Measurements from ENCODE around the gene FOXK1.

The FOXK1 gene

DNA sequence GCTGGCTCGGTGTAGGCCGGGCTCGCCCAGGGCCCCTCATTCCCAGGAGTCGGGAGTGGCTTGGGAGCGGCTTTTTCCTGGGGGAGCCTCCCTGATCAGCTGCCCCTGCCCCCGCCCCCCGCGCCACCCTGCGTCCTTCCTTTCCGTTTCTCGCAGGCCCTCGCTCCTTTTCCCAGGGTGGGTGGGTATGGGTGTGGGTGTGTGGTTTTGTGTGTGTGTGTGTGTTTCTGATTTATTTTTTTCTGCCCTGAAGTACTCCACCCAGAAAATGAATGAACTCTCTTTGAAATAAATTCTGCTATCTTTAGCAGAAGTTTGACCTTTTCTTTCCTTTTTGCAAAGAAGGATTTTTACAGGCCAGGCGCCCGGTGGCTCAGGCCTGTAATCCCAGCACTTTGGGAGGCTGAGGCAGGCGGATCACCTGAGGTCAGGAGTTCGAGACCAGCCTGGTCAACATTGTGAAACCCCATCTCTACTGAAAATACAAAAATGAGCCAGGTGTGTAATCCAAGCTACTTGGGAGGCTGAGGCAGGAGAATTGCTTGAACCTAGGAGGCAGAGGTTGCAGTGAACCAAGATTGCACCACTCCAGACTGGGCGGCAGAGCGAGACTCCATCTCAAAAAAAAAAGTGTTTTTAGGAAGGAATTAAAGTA is 63.3 kb downstream of the FOXK1 start:
- DNase-seq (ENCODE audit: low read depth in 2 of 2): no peak

DNA sequence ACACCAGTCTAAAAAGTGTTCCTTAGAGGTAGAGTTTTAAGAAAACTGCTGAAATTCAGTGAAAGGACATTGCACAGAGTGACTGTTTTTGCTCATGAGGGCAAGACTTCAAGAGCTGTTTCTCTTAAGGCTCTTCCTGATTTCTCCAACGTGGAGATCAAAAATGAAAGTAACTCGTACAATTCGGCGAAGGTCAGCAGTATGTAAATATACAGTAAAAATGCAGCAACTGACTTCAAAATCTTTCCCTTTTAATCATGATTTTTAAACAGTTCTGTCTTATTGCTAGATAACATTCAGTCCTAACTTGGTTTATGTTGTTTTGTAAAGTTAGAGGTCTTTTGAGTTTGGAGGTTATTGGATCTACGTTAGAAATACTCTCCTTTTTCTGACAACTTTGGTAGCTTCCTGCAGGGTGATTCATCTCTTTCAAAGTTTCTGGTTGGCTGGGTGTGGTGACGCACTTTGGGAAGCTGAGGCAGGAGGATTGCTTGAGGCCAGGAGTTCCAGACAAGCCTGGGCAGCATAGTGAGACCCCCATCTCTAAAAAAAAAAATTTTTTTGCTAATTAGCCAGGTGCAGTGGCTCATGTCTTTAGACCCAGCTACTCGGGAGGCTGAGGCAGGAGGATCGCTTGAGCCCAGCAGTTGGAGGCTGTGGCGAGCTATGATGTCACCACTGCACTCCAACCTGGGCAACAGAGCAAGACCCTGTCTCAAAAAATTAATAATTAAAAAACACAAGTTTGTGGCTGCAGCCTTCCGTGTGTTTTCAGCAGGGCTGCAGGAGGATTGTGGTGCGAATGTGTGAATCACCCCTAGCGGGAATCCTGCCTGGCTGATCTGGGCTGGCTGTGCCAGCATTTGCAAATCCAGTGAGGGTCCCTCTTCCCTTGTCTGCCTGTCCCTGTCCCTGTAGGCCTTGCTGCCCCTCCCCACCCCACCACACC is 64.2 kb downstream of the FOXK1 start:
- no peak for DNase-seq (ENCODE audit: low read depth in 2 of 2)

DNA sequence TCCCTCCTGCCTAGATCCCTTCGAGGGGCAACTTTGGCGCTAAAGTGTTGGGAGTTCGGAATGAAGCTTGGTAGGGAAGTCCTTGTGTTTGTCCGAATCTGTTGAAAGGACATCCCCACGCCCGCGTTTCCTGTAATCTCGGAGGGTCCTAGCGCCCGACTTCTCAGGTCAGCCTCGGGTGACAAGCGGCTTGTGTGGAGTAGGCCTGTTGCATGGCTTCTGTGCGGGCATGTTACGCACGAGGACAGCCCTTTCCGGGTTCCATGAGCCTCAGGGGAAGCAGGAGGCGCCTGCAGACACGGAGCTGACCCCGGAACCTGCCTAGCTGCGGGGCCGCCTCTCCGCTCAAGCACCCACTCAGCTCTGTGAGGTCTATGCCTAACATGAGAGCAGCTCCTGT is 64.9 kb downstream of the FOXK1 start:
- DNase-seq (ENCODE audit: low read depth in 2 of 2): no peak

DNA sequence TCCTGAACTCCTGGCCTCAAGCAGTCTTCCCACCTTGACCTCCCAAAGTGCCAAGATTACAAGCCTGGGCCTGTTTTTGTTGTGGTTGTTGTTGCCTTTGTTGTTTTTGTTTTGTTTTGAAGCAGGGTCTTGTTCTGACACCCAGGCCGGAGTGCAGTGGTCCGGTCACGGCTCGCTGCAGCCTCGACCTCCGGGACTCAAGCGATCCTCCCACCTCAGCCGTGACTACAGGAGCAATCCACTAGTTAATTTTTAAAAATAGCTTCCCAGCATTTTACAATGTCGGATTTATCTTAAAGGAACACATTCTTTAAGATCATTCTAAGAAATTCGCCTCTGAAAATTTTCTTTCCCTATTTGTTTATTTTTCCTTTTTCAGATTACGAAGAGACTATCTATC is 65.7 kb downstream of the FOXK1 start:
- no peak for DNase-seq (ENCODE audit: low read depth in 2 of 2)

DNA sequence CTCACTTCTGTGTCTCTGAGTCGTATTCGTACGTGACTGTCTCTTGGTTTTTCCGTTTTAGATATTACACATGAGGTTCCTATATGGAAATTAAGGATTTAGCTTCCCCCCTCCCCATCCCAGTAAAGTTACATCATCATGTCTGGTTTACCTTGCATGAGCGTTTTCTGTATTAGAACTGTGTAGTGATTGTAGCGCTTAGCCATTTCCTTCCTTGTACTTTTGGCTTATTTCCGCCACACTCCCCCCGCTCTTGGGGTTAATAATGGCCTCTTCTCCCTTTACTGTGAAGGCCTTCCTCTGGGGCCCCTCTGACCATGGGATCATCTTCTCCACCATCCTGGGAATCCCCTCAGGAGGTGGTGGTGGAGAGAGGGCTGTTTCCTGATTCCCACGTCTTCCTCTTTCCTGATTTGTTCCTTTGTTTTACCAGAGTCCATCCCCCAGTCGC is 66.2 kb downstream of the FOXK1 start:
- no peak for DNase-seq (ENCODE audit: low read depth in 2 of 2)

DNA sequence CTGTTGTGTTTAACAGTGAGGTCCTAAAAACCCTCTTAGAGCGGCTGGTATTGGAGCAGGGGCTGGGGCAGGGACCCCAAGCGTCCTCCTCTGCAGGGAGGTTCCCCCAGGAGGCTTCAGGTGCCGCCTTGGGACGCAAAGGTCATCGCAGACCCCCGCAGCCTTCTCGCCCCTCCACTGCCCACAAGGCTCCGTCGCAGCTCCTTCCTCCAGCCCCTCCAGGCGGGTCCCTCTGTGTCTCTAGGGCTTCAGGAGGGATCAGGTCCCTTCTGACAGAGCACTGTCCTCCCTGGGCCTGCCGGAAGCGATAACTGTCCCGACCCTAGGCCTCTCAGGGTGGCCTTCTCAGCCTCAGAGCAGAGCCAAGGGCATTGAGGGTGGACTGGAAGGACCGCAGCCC is 67.3 kb downstream of the FOXK1 start:
- no peak for DNase-seq (ENCODE audit: low read depth in 2 of 2)

DNA sequence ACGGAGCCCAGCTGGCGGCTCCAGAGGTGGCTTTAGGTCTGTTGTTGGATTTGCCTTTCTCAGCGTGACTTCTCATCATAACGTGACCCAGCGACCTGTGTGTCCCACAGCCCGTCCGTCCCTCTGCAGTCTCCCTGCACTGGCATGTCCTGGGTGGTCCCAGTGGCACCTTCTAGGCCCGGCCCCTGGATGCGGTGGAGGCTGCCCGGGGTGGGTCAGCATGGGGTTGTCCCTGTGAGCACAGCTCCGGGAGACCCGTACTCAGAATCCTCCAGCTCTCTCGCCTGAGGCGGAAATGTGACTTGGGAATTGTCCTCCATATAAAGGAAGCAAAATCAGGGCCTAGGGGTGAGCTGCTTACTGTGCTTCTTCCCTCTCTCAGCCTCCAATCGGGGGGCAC is 67.7 kb downstream of the FOXK1 start:
- no peak for DNase-seq (ENCODE audit: low read depth in 2 of 2)

DNA sequence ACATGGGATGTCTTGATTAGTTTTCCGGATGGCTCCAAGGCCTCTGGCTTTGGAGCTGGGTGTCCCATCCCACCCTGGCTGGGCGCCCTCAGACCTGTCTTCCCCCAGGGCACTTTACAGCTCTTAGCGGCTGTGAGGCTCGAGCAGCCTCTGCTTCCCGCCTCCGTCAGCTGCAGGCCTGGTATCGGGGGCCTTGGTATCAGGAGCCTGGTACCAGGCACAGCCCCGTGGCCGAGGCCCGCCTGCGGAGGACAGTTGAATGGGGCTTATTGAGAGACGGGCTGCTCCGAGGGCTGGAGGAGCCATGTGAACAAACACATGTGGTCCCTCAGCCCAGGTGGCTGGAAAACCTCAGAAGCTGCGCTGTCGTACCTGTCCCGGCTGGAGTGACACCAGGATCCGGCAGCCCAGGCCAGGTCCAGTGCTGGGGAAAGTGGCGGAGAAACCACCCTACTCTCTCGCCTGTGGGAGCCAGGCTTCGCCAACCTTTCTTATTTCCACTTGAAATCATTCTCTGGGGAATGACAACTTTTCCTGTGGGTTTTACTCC is 69.4 kb downstream of the FOXK1 start:
- DNase-seq (ENCODE audit: low read depth in 2 of 2): no peak

DNA sequence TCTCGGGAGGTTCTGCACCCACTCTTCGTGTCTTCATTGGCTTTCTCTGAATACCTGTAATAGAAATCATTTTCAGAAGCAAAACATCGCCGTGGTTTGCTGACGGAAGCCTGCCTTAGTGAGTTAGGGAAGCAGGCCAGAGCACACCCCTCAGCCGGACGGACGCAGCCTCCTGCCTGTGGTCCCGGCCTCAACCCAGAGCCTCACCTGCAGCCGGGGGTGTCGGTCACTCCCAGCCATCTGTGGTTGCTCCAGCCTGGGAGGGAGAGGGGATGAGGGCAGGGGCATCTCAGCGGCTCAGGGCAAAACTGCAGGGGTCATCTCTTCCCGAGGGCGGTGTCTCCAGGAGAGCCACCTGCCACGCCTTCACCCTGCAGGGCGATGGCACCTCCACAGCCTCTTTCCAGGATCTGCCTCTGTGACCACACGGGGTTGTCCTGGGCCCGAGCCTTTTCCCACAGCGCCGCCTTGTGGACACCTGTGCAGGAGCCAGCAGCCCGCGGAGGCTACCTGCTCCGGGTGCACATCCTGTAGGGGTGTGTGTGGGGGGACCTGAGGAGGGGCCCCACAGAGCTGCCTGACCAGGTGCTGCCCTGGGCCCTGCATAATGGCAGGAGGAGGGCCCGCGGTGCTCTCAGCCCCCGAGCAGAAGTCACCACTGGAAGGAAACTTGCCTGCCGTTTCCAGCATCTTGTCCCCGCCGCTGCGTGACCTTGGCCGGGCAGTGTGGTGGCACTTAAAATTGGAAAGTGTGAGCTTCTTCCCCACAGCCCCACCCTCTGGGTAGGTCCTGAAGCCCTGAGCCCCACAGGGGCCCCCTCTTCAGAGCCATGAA is 71.7 kb downstream of the FOXK1 start:
- DNase-seq (ENCODE audit: low read depth in 2 of 2): no peak

DNA sequence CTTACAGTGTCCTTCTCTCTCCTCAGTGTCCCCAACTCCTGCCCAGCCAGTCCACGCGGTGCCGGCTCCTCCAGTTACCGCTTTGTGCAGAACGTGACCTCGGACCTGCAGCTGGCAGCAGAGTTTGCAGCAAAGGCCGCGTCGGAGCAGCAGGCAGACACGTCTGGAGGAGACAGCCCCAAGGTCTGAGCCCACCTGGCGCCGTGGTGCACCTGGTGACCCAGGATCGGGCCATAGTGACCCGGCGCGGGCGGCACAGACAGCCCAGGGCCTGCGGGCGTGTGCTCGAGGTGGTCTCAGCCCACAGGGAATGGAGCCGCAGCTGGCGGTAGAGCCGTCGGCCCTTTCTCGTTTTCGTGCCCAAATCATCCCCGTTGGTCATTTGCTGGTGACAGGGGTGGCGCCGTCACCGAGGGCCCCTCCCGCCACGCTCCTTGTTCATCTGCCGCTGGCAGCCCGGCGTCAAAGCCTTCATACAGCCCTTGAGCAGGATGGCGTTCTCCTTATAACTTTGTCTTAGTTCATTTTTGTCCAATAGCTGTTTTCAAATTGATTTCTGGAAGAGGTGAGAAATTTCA is 72.4 kb downstream of the FOXK1 start:
- no peak for DNase-seq (ENCODE audit: low read depth in 2 of 2)

DNA sequence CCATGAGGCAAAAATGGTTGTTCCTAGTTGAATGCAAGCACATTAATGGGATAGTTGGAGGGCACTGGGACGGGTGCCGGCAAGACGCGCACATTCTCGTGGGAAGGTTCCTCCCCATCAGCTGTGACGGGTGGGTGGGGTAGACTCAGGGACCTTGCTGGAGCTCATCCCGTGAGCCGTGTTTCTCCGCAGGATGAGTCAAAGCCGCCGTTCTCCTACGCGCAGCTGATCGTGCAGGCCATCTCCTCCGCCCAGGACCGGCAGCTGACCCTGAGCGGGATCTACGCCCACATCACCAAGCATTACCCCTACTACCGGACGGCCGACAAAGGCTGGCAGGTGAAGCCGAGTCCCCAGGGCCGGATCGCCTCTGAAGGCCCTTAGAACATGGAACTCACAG is 73.0 kb downstream of the FOXK1 start:
- no peak for DNase-seq (ENCODE audit: low read depth in 2 of 2)

DNA sequence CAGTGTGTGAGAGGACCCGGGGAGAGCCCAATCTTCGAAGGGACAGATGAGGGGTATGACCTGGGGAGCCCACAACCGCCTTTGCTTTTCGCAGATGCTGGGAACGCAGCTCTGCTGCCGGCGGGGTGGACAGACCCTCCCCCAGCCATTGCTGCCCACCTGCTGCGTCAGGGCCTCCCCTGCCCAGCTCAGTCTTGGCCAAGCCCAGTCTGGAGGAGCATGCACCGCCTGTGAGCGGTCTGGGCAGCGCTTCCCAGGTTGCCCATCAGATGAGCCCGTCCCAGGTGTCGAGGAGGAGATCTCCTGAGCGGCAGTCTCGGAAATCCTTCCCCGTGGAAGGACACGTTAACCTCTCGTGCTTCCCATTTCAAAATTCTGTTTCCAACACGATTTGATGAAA is 76.0 kb downstream of the FOXK1 start:
- DNase-seq (ENCODE audit: low read depth in 2 of 2): no peak

DNA sequence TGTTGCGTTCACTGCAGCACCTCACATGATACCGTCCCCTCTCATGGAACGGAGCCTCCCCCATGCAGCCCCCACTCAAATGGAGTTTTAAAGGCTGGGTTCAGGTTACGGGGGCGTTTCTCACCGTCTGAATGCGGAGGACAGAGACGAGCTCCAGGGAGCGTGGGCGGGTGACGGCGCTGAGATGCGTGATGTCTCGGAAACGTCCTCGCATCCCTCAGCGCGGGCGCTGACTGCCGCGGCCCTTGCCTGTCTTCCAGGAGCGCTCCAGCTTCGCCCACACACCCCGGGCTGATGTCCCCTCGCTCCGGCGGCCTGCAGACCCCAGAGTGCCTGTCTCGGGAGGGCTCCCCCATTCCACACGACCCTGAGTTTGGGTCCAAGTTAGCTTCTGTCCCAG is 76.7 kb downstream of the FOXK1 start:
- no peak for DNase-seq (ENCODE audit: low read depth in 2 of 2)

DNA sequence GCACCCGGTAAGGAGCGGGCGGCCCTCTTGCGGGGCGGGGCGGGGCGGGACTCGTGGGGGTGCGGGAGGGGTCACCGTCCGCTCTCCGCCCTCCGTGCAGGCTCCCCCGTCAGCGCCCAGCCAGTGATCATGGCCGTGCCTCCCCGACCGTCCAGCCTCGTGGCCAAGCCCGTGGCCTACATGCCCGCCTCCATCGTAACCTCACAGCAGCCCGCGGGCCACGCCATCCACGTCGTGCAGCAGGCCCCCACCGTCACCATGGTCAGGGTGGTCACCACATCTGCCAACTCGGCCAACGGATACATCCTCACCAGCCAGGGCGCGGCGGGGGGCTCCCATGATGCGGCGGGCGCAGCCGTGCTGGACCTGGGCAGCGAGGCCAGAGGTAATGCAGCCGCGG is 77.1 kb downstream of the FOXK1 start:
- no peak for DNase-seq (ENCODE audit: low read depth in 2 of 2)

DNA sequence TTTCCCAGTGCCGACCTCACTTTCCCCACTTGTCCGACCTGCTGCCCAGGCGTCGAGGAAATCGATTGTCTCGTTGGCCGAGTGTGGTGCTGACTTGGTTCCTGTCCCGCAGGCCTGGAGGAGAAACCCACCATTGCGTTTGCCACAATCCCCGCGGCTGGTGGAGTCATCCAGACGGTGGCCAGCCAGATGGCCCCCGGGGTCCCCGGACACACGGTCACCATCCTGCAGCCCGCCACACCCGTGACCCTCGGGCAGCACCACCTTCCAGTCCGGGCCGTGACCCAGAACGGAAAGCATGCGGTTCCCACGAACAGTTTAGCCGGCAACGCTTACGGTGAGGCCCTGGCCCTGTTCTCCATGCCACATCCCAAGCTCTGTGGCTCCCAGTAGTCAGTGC is 78.9 kb downstream of the FOXK1 start:
- DNase-seq (ENCODE audit: low read depth in 2 of 2): no peak

DNA sequence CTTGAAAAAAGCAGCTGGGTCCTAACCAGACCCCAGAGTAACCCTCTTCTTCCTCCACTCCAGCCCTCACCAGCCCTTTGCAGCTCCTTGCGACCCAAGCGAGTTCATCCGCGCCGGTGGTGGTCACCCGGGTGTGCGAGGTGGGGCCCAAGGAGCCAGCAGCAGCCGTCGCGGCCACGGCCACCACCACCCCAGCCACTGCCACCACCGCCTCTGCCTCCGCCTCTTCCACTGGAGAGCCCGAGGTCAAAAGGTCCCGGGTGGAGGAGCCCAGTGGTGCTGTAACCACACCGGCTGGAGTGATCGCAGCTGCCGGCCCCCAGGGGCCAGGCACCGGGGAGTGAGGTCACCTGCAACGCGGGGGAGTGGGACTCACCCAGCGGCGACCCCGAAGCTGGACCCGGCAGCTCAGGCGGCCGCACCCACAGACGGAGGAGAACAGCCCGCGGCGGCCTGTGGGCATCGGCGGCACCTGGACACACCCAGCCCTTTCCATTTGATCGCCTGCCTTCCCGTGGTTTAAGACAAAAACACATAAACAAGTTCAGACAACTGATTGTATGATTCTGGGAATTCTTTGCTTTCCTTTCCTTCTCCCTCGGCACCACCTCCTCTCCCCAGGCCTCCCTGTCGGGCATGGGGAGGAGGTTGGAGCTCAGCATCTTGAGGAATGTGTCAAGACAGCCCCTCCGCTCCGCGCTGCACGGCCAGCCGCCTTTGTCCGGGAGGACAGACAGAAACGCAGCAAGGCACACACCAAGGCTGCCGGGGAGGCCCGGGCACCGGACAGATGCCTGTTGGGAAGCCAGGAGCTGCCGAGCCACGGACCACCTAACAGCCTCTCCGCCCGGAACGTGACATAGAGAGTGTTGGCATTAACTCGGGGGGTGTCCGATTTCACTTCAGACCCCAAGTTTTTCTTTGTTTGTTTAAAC is 80.3 kb downstream of the FOXK1 start:
- DNase-seq (ENCODE audit: low read depth in 2 of 2): no peak

DNA sequence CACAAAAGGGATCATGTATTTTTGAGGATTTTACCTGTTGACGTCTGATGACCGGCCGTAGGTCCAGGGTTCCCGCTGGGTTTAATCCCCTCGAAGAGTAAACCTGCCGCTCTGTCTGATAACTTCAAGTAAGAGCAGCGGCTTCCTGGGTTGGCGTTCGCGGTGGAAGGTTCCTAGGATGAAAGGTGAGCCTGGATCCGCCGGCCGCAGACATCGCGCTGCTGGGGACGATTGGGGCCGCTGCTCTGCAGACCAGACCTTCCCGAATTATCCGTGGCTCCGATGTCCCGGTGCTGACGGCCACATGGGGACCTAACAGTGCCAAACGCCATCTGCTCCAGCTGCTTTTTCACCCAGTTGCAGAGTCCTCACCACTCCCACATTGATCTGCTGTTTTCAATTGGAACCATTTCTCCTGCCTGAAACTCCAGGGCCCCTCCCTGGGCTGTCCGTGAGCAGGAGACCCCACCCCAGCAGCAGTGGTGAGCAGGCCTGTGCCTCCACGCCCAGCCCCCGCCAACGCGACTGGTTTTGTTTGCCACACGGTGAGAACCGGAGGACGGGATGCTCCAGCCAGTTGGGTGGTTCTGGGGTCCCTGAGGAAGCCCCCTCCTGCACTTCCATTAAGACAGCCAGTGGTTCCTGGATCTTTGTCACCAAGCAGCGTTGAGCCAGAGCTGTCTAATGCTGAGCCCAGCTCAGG is 81.1 kb downstream of the FOXK1 start:
- no peak for DNase-seq (ENCODE audit: low read depth in 2 of 2)

DNA sequence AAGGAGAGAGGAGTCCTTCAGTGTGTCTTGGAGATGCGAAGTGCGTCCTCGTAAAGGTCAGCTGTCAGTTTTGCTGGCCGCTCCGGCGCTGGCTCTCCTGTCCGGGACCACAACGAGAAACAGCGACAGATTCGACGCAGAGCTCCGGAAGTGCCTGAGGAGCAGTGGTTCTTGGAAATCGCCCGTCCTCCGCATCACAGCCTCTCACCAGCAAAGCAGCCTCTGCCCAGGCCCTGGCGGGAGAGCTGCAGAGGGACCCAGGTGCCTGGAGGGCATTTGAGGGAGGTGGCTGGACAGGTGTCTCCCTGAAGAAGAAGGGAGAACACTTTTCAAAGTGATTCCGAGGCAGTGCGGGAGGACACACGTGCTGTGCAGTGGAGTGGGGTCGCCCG is 81.7 kb downstream of the FOXK1 start:
- no peak for DNase-seq (ENCODE audit: low read depth in 2 of 2)

DNA sequence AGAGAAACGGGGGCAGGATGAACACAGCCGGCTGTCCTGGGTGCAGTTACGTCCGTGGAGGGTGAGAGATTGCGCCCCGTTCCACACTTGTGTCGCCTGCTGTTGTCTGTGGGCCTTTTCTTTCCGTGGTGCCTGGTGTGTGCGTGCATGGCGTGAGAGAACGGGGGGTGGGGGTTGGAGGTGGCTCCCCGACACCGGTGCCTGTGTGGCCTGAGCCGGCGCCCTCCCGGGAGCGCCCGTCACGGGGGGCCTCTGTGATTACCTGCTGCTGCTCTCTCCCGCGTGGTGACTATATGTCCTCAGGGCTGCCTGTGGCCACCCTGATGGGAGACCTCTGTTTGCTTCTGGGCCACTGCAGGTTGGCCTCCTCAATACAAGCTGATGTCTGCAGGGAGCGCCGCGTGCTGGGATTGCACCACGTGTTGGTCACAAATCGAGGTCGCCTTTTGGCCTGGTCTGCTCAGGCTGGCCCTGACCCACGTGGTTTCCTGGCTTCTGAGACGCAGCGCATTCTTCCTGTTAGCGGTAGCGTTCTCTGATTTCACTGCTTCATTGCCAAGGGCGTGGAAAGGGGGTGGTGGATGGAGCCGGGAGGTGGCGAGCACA is 82.4 kb downstream of the FOXK1 start:
- no peak for DNase-seq (ENCODE audit: low read depth in 2 of 2)
